Upper lobe of left lung (tissue), 6 donors: Measurements from ENCODE around the gene NFIX. TPM values are rescaled to one million over a fixed set of nuclear protein-coding genes. Genes with fewer than 3 reads are reported as not detected.
"Not testable (repeated sequence)": the region's sequence is repeated elsewhere in the genome, so short reads cannot be mapped to it uniquely, and the experiment has no call there.

ENCODE experiments used
- ATAC-seq, 2 donors: fragments of 200-7000 bp; cut with Tn5 transposase; one replicate each; pipeline ENCODE4 v1.9.1; 2022; ENCODE audit warnings: mild to moderate bottlenecking in 2 of 2, moderate library complexity in 2 of 2; ENCODE audit not compliant: low FRiP score in 2 of 2
- DNase-seq, 2 donors: peaks; one replicate each; pipeline ENCODE4 v3.0.0-alpha.2; 2019 to 2020
- H3K27ac ChIP-seq, 4 donors: fragments of 200-600 bp; sonication (generic); one replicate each; pipeline ENCODE4 v1.5.1; 2016 to 2019
- H3K27me3 ChIP-seq, 4 donors: fragments of 200-600 bp; sonication (generic); one replicate each; pipeline ENCODE4 v1.5.1; 2017 to 2019
- H3K36me3 ChIP-seq, 4 donors: fragments of 200-600 bp; sonication (generic); one replicate each; pipeline ENCODE4 v1.5.1; 2016 to 2019
- H3K4me1 ChIP-seq, 4 donors: fragments of 200-600 bp; sonication (generic); one replicate each; pipeline ENCODE4 v1.5.1; 2018 to 2019
- H3K4me3 ChIP-seq, 4 donors: fragments of 200-600 bp; sonication (generic); one replicate each; pipeline ENCODE4 v1.5.1; 2017 to 2019; ENCODE audit warnings: mild to moderate bottlenecking in 2 of 4, moderate library complexity in 1 of 4
- H3K9me3 ChIP-seq, 4 donors: fragments of 200-600 bp; sonication (generic); one replicate each; pipeline ENCODE4 v1.5.1; 2018 to 2019
- CTCF ChIP-seq, 6 experiments: fragments of 450-650 bp in 4 of 6; fragments of 200-600 bp in 2 of 6; sonication (generic) in 2 of 6; IDR thresholded peaks; one replicate each; pipeline ENCODE4 v1.5.1; 2016 to 2019; ENCODE audit warnings: antibody characterized with exemption in 6 of 6
- EP300 ChIP-seq, 4 donors: sonication (generic); formaldehyde crosslinking; IDR thresholded peaks; one replicate each; pipeline ENCODE4 v1.5.1; 2017; ENCODE audit warnings: antibody characterized with exemption in 4 of 4, control low read depth in 2 of 4
- POLR2A ChIP-seq, 4 donors: fragments of 450-650 bp; IDR thresholded peaks; one replicate each; pipeline ENCODE4 v1.5.1; 2016 to 2017; ENCODE audit warnings: antibody characterized with exemption in 4 of 4, mild to moderate bottlenecking in 2 of 4
- POLR2AphosphoS5 ChIP-seq, 2 donors: sonication (generic); formaldehyde crosslinking; IDR thresholded peaks; one replicate each; pipeline ENCODE4 v1.5.1; 2017; ENCODE audit warnings: antibody characterized with exemption in 2 of 2
- WGBS, 2 donors: methylation state at CpG; one replicate each; pipeline ENCODE4 v1.1.5; 2017 to 2018; 5-methylcytosine and 5-hydroxymethylcytosine counted together
- total RNA-seq, 6 donors: library from RNA; depleted of rRNA in 4 of 6; stranded (reverse); fragments of >200 nt in 4 of 6; gene quantifications; one replicate each; pipeline versions ENCODE4 v1.1.0 to v1.2.1, GENCODE V29; 2016 to 2021
- donor health status: DM: no; HTN: no; CAD: no; lungs with moderate emphysema.
- donor health status: DM: no; HTN: yes; CAD: no; lungs with severe emphysema.

The NFIX gene
- total RNA-seq, 6 donors from 2014 or later: 64.0 to 188 (median 107) TPM

- H3K4me3 ChIP-seq: no peak overlapping the region
- no peak for ATAC-seq
- peak overlapping the region; percentile 43 to 68 (median 62) for H3K27ac ChIP-seq
- H3K4me1 ChIP-seq: peaks cover 29 to 51% (median 42%) of the 10 kb centered on the region in 4 donors
- no peak for DNase-seq
- WGBS, 2 donors: 64 to 69% methylated on average over 12 of the region's 12 CpGs
- TF ChIP-seq EP300 (IDR thresholded peaks at IDR 0.05) (peak in 1 of 4 donors; percentile 23), POLR2A (IDR thresholded peaks at IDR 0.05) (no peak)
- H3K36me3 ChIP-seq: peaks cover 31 to 73% (median 67%) of the 10 kb centered on the region in 4 donors
- no peaks in the 10 kb centered on the region for H3K9me3 ChIP-seq
- H3K27me3 ChIP-seq: no peaks in the 10 kb centered on the region
Measured at GRCh38 chr19:12952488-12953137, 42.7 kb upstream of the NFIX start.

GRCh38 chr19:12953138-12953798, 42.0 kb upstream of the NFIX start:
- Histone ChIP-seq H3K36me3 (peaks cover 27 to 66% (median 61%) of the 10 kb centered on the region in 4 donors), H3K27ac (peak overlapping the region; percentile 43 to 68 (median 62)), H3K4me3 (no peak overlapping the region), H3K27me3 (no peaks in the 10 kb centered on the region), H3K9me3 (no peaks in the 10 kb centered on the region), H3K4me1 (peaks cover 29 to 50% (median 42%) of the 10 kb centered on the region in 4 donors)
- WGBS, 2 donors: 32 to 43% methylated on average over 10 to 11 of the region's 11 CpGs
- DNase-seq (no peak), ATAC-seq (no peak)
- TF ChIP-seq POLR2AphosphoS5 (IDR thresholded peaks at IDR 0.05) (no peak), EP300 (IDR thresholded peaks at IDR 0.05) (no peak), CTCF (IDR thresholded peaks at IDR 0.05) (no peak), POLR2A (IDR thresholded peaks at IDR 0.05) (no peak)

- no peak for DNase-seq
- Histone ChIP-seq H3K27me3 (no peaks in the 10 kb centered on the region), H3K4me3 (no peak overlapping the region), H3K4me1 (peaks cover 29 to 50% (median 42%) of the 10 kb centered on the region in 4 donors), H3K36me3 (peaks cover 19 to 59% (median 53%) of the 10 kb centered on the region in 4 donors), H3K27ac (peak overlapping the region in 3 of 4 donors; percentile 24 to 68 (median 64)), H3K9me3 (no peaks in the 10 kb centered on the region)
- ATAC-seq: no peak
- TF ChIP-seq EP300 (IDR thresholded peaks at IDR 0.05): no peak
- 62 to 68% methylated on average over 10 to 12 of the region's 12 CpGs for WGBS, 2 donors
Measured at GRCh38 chr19:12953799-12954611, 41.3 kb upstream of the NFIX start.

- no peak for ATAC-seq
- 0 to 40% methylated on average over 1 of the region's 1 CpG for WGBS, 2 donors
- no peaks in the 10 kb centered on the region for H3K9me3 ChIP-seq
Measured at GRCh38 chr19:12954612-12954962, 40.7 kb upstream of the NFIX start.

GRCh38 chr19:12955575-12955974, 39.7 kb upstream of the NFIX start:
- Histone ChIP-seq H3K36me3 (peaks cover 5 to 43% (median 39%) of the 10 kb centered on the region in 4 donors), H3K4me1 (peaks cover 29 to 50% (median 42%) of the 10 kb centered on the region in 4 donors), H3K4me3 (peak overlapping the region in 2 of 4 donors; percentile 81 to 96), H3K27ac (peak overlapping the region in 2 of 4 donors; percentile 88 to 93)
- WGBS, 2 donors: 88% methylated on average over 9 of the region's 9 CpGs
- DNase-seq, ATAC-seq, H3K27me3 ChIP-seq, H3K9me3 ChIP-seq: not testable (repeated sequence)

More at GRCh38 chr19:12954612-12954962, 40.7 kb upstream of the NFIX start:
- Histone ChIP-seq H3K4me1 (peaks cover 29 to 50% (median 42%) of the 10 kb centered on the region in 4 donors), H3K36me3 (peaks cover 13 to 53% (median 47%) of the 10 kb centered on the region in 4 donors), H3K27me3 (no peaks in the 10 kb centered on the region), H3K4me3 (no peak overlapping the region), H3K27ac (peak overlapping the region in 2 of 4 donors; percentile 19 to 24)
- DNase-seq: no peak
- no peak for TF ChIP-seq EP300 (IDR thresholded peaks at IDR 0.05)
- no peak for TF ChIP-seq POLR2A (IDR thresholded peaks at IDR 0.05)
- TF ChIP-seq POLR2AphosphoS5 (IDR thresholded peaks at IDR 0.05): no peak
- no peak for TF ChIP-seq CTCF (IDR thresholded peaks at IDR 0.05)

- Histone ChIP-seq H3K27ac (peak overlapping the region; percentile 82 to 93 (median 90)), H3K4me3 (peak overlapping the region in 3 of 4 donors; percentile 81 to 96 (median 86)), H3K36me3 (peaks cover 4 to 39% (median 35%) of the 10 kb centered on the region in 4 donors), H3K4me1 (peaks cover 29 to 50% (median 42%) of the 10 kb centered on the region in 4 donors), H3K9me3 (no peaks in the 10 kb centered on the region), H3K27me3 (no peaks in the 10 kb centered on the region)
- DNase-seq (no peak), ATAC-seq (no peak)
- WGBS, 2 donors: 55 to 70% methylated on average over 10 to 12 of the region's 12 CpGs
- no peak for TF ChIP-seq CTCF (IDR thresholded peaks at IDR 0.05)
- no peak for TF ChIP-seq POLR2AphosphoS5 (IDR thresholded peaks at IDR 0.05)
- TF ChIP-seq POLR2A (IDR thresholded peaks at IDR 0.05): no peak
- TF ChIP-seq EP300 (IDR thresholded peaks at IDR 0.05): no peak
Measured at GRCh38 chr19:12955996-12956395, 39.3 kb upstream of the NFIX start.
